K562 (cell line): ENCODE results near the gene REEP3. TPM values are rescaled to one million over a fixed set of nuclear protein-coding genes. Genes with fewer than 3 reads are reported as not detected.

Source experiments
- ATAC-seq: fragments of 200-7000 bp; cut with Tn5 transposase; 3 replicates; pipeline ENCODE4 v1.9.1; 2020; ENCODE audit warnings: moderate library complexity
- BruUV-seq: library from RNA; stranded (reverse); fragments of 400-500 nt; replicated peaks from 2 replicates; lab custom pipeline; 2021; lab: Mats Ljungman, UMichigan
- CTCF ChIA-PET: fragments of 300-600 bp; formaldehyde crosslinking; extraction: SDS; loops from one replicate; lab custom pipeline; 2021; ENCODE audit warnings: low intra/inter-chr PET ratio; lab: Yijun Ruan, JAX
- POLR2A ChIA-PET: fragments of 300-600, 350-650 bp; sonication (Branson Sonifier 250); formaldehyde crosslinking; extraction: SDS; loops from one replicate; lab custom pipeline; 2021; ENCODE audit warnings: antibody characterized with exemption, inconsistent platforms; lab: Yijun Ruan, JAX
- DNase-seq, 4 experiments: peaks; one replicate each; pipeline versions ENCODE4 v3.0.0 to v3.0.0-alpha.2; 2011 to 2018; ENCODE audit warnings: low spot score in 3 of 4, mixed read lengths in 3 of 4; ENCODE audit errors: extremely low read depth in 1 of 4
- FAIRE-seq: peaks from 2 replicates; lab custom pipeline; 2011; peaks lifted over from hg19 to GRCh38; lab: Jason Lieb, UNC
- H2AFZ ChIP-seq: 2 replicates; pipeline ENCODE4 v1.6.0; 2011; ENCODE audit warnings: low read depth, low read length, control low read depth, inconsistent platforms
- H3K27ac ChIP-seq: fragments of 200-600 bp; 3 replicates; pipeline ENCODE4 v1.8.0; 2011; ENCODE audit warnings: low read depth, mild to moderate bottlenecking, control low read depth, inconsistent platforms, low read length, moderate library complexity, mixed read lengths; ENCODE audit errors: extremely low read depth
- H3K27me3 ChIP-seq, 2 experiments: fragments of 300-600 bp in 1 of 2; 2 replicates in 1 of 2; 3 replicates in 1 of 2; pipeline versions ENCODE4 v1.6.0 to v1.8.0; 2011; ENCODE audit warnings: inconsistent platforms in 2 of 2, low read length in 2 of 2, mild to moderate bottlenecking in 1 of 2, mixed read lengths in 1 of 2, moderate library complexity in 1 of 2; ENCODE audit not compliant: control insufficient read depth in 2 of 2, insufficient read depth in 2 of 2
- H3K36me3 ChIP-seq: fragments of 300-600 bp; 3 replicates; pipeline ENCODE4 v1.8.0; 2011; ENCODE audit warnings: mild to moderate bottlenecking, low read length, inconsistent platforms; ENCODE audit not compliant: control insufficient read depth, insufficient read depth
- H3K4me1 ChIP-seq, 2 experiments: fragments of 200-600 bp in 1 of 2; replicated peaks in 1 of 2; 2 replicates in 1 of 2; 3 replicates in 1 of 2; pipeline versions ENCODE4 v1.5.1 to v1.8.0; 2011; ENCODE audit warnings: inconsistent platforms in 2 of 2, low read length in 2 of 2, mild to moderate bottlenecking in 1 of 2, mixed read lengths in 1 of 2, moderate library complexity in 1 of 2; ENCODE audit not compliant: control insufficient read depth in 2 of 2, insufficient read depth in 2 of 2
- H3K4me2 ChIP-seq: 2 replicates; pipeline ENCODE4 v1.6.1; 2011; ENCODE audit warnings: low read length, control low read depth, inconsistent platforms, mixed read lengths; ENCODE audit not compliant: insufficient read depth
- H3K4me3 ChIP-seq: fragments of 200-600 bp; sonication (generic), shearing (Covaris generic); 2 replicates; pipeline ENCODE4 v1.5.1; 2016; ENCODE audit warnings: control low read depth, inconsistent platforms
- H3K79me2 ChIP-seq: fragments of 200-600 bp; 3 replicates; pipeline ENCODE4 v1.8.0; 2011; ENCODE audit warnings: low read length, inconsistent platforms; ENCODE audit not compliant: control insufficient read depth, insufficient read depth
- H3K9ac ChIP-seq, 2 experiments: 2 replicates each; pipeline versions ENCODE4 v1.6.0 to v1.6.1; 2011; ENCODE audit warnings: low read depth in 2 of 2, low read length in 2 of 2, control low read depth in 1 of 2, inconsistent platforms in 1 of 2, mild to moderate bottlenecking in 1 of 2, mixed read lengths in 1 of 2; ENCODE audit not compliant: insufficient read depth in 1 of 2
- H3K9me1 ChIP-seq: one replicate; pipeline ENCODE4 v1.6.0; 2011; ENCODE audit warnings: inconsistent platforms, mild to moderate bottlenecking, low read length, moderate library complexity; ENCODE audit not compliant: control insufficient read depth, insufficient read depth
- H3K9me3 ChIP-seq: replicated peaks from 2 replicates; pipeline ENCODE4 v1.5.1; 2011; ENCODE audit warnings: low read depth, low read length, inconsistent platforms; ENCODE audit not compliant: control insufficient read depth, insufficient read depth
- H4K20me1 ChIP-seq: replicated peaks from 2 replicates; pipeline ENCODE4 v1.6.1; 2011; ENCODE audit warnings: low read length, inconsistent platforms, mixed read lengths; ENCODE audit not compliant: control insufficient read depth, insufficient read depth
- STAT5B ChIP-seq: fragments of 250-450 bp; sonication (Bioruptor Pico); IDR thresholded peaks from 2 replicates; pipeline ENCODE4 v1.8.0; 2021; ENCODE audit warnings: mild to moderate bottlenecking, inconsistent platforms
- TFE3 ChIP-seq: fragments of 450-650 bp; formaldehyde crosslinking; IDR thresholded peaks from 2 replicates; pipeline ENCODE4 v1.4.0; 2020; ENCODE audit warnings: mild to moderate bottlenecking, mixed read lengths
- TOE1 ChIP-seq, 2 experiments: fragments of 450-650 bp in 1 of 2; sonication (generic) in 1 of 2; formaldehyde crosslinking in 1 of 2; IDR thresholded peaks; 2 replicates each; pipeline versions ENCODE4 v1.7.1 to v1.8.0; 2016 to 2022; ENCODE audit warnings: borderline replicate concordance in 2 of 2, mild to moderate bottlenecking in 2 of 2, antibody characterized with exemption in 1 of 2, inconsistent platforms in 1 of 2, low read depth in 1 of 2, missing genetic modification reagents in 1 of 2, moderate library complexity in 1 of 2
- WGBS: fragments of 100-300 bp; shearing (Covaris generic); methylation state at CpG from one replicate; pipeline ENCODE4 v1.1.6; 2016; ENCODE audit warnings: low coverage, mixed read lengths; ENCODE audit not compliant: insufficient coverage; ENCODE audit errors: missing lambda C conversion rate; 5-methylcytosine and 5-hydroxymethylcytosine counted together
- in situ Hi-C: fragments of 300-500 bp; cut with MboI; formaldehyde crosslinking; loops from 4 replicates; pipeline ENCODE4 v1.15.0; 2018; ENCODE audit warnings: inconsistent platforms, mixed read lengths
- intact Hi-C: fragments of 100-400 bp; cut with micrococcal nuclease; formaldehyde crosslinking; loops from 2 replicates; pipeline ENCODE4 v1.14.2; 2022
- polyA plus RNA-seq, 8 experiments: library from polyadenylated mRNA; depleted of rRNA in 4 of 8; stranded (reverse) in 5 of 8; unstranded in 3 of 8; fragments of >200 nt; fragmentation: Nextera tagmentation in 2 of 8; fragmentation: Illumina TruSeq in 1 of 8; extraction: Ambion mirVana in 2 of 8; extraction: Trizol in 1 of 8; gene quantifications; 2 replicates each; pipeline versions ENCODE4 v1.2.1 to v1.2.3, GENCODE V29; 2011 to 2014; ENCODE audit warnings: inconsistent platforms in 1 of 8, missing spikeins in 1 of 8
- total RNA-seq, 7 experiments: library from RNA; depleted of rRNA in 6 of 7; stranded (reverse); fragments of >200 nt in 6 of 7; fragmentation: Illumina TruSeq in 2 of 7; extraction: Trizol in 2 of 7; gene quantifications; 2 replicates each; pipeline versions ENCODE4 v1.2.1 to v1.2.3, GENCODE V29; 2011 to 2021; ENCODE audit warnings: low replicate concordance in 1 of 7

The REEP3 gene
- total and polyA plus RNA-seq, 9 of the 15 experiments (the other 6 are each of a cell fraction or from before 2014, with no cell fraction given) = 3.4 to 13.4 (median 9.2) TPM

- Histone ChIP-seq H3K9me3 (no peaks in the 10 kb centered on the region), H3K4me3 (no peak overlapping the region), H2AFZ (no peak overlapping the region), H4K20me1 (no peaks in the 10 kb centered on the region), H3K27ac (no peak overlapping the region), H3K9ac (no peak overlapping the region), H3K36me3 (peaks cover 9% of the 10 kb centered on the region; the same call in 2 of the 3 replicates), H3K27me3 (no peaks in the 10 kb centered on the region), H3K4me1 (peaks cover 2 to 4% of the 10 kb centered on the region in 2 experiments; a peak in 3 of 5 replicates), H3K79me2 (peaks cover 55% of the 10 kb centered on the region), H3K4me2 (no peak overlapping the region), H3K9me1 (no peaks in the 10 kb centered on the region)
- TF ChIP-seq STAT5B (CRISPR knock-in tag) (no peak), TFE3 (peak; percentile 89), TOE1 (IDR thresholded peaks at IDR 0.05; ENCODE audit: borderline replicate concordance) (peak; percentile 75), TOE1 (CRISPR knock-in tag; IDR thresholded peaks at IDR 0.05; ENCODE audit: borderline replicate concordance, low read depth) (no peak)
- intact Hi-C loops (no loop called here), in situ Hi-C loops (no loop called here)
- ChIA-PET CTCF (no interaction called here), POLR2A (interaction anchor here (0.6 to 1.2 kb wide), 3 partner anchors 9 to 1615 kb away, joined by 3 read pairs; no protein-coding TSS in a partner anchor)
- FAIRE-seq (peak; percentile 19), DNase-seq (no peak), ATAC-seq (no peak)
- 75% methylated on average over 5 of the region's 5 CpGs for WGBS
- no TSS peak for BruUV-seq
These were observed 7.0 kb downstream of the REEP3 start for GRCh38 chr10:63528084-63528744.
